IPS-18c (cell line): ENCODE results near the gene ZIC2.

Source experiments
- H3K4me3 ChIP-seq: 2 replicates; pipeline ENCODE4 v1.7.0; 2013; ENCODE audit warnings: low read depth, mild to moderate bottlenecking, low read length, moderate library complexity; ENCODE audit not compliant: insufficient read depth
- H3K9me3 ChIP-seq: one replicate; pipeline ENCODE4 v1.6.1; 2013; ENCODE audit warnings: mild to moderate bottlenecking, low read length, moderate library complexity; ENCODE audit not compliant: control insufficient read depth, insufficient read depth

The ZIC2 gene

DNA sequence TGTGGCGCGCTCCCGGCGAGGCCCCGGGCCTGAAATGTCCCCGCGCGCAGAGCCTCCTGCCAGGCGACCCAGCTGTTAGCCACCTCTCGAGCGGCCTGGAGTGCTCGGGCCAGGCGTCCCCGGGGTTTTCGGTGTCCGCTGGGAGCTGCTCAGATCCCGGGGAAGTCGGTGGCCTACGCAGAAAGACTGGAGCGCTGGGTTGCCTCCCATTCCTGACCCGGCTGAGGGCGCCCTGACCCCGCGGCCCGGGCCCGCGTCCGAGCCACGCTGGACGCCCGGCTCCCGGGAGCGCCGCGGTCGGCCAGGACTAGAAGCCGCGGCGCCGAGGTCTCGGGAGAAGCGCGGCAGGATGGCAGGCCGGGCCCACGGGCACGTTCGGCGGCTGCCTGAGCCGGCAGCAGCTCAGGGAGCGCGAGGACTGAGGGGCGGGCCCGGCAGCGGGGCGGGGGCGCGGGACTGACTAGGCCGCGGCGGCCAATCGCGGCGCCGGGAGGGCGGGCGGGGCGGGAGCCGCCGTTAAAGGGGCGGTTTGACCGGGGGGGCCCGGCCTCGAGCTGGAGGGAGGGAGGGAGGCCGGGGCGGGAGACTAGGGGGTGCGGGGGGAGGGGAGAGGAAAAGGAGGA is 1.3 kb upstream of the ZIC2 start:
- Histone ChIP-seq H3K4me3 (peak overlapping the region; percentile 89), H3K9me3 (peaks cover 5% of the 10 kb centered on the region)

DNA sequence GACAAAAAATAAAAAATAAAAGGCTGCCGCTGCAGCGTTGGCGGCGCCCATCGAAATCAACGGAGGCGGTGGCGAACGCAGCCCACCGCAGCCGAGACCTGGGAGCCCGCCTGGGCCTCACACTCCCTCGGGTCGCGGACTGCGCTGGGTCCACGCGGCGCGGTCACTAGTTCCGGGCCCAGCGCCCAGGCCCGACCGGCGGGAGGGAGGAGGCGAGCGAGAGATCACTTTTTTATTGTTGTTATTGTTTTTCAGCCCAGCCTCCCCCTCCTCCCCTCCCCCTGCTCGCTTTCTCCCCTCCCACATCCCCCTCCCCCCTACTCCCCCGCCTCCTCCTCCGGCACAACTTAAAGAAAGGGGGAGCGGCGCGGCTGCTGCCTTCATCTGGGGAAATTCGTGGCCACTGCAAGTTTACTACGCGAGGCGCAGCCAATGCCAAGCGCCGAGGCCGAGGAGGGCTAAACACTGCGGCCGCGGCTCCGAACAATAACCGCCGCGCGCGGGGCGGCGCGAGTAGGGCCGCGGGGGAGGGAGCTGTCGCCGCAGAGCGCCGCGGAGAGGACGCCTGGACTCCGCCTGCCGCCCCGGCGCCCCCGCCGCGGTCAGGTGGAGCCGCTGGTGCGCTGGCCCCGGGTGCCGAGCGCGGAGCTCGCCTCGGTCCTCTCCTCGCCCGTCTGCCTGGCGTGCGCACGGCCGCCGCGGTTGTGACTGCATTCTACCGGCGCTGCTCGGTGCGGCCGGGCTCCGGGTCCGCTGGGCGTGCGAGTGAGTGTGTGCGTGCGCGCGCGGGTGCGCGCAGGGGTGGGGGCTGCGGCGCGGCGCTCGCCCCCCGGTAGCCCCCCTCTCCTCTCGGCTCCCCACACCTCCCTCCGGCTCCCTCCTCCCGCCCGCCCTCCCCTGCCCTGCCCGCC is 505 bp upstream of the ZIC2 start:
- Histone ChIP-seq H3K4me3 (peak overlapping the region; percentile 87), H3K9me3 (peaks cover 5% of the 10 kb centered on the region)

DNA sequence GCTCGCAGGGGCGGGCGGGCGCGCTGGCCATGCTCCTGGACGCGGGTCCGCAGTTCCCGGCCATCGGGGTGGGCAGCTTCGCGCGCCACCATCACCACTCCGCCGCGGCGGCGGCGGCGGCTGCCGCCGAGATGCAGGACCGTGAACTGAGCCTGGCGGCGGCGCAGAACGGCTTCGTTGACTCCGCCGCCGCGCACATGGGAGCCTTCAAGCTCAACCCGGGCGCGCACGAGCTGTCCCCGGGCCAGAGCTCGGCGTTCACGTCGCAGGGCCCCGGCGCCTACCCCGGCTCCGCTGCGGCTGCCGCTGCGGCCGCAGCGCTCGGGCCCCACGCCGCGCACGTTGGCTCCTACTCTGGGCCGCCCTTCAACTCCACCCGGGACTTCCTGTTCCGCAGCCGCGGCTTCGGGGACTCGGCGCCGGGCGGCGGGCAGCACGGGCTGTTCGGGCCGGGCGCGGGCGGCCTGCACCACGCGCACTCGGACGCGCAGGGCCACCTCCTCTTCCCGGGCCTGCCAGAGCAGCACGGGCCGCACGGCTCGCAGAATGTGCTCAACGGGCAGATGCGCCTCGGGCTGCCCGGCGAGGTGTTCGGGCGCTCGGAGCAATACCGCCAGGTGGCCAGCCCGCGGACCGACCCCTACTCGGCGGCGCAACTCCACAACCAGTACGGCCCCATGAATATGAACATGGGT is 599 bp downstream of the ZIC2 start:
- Histone ChIP-seq H3K9me3 (peaks cover 5% of the 10 kb centered on the region), H3K4me3 (peak overlapping the region; percentile 91)

DNA sequence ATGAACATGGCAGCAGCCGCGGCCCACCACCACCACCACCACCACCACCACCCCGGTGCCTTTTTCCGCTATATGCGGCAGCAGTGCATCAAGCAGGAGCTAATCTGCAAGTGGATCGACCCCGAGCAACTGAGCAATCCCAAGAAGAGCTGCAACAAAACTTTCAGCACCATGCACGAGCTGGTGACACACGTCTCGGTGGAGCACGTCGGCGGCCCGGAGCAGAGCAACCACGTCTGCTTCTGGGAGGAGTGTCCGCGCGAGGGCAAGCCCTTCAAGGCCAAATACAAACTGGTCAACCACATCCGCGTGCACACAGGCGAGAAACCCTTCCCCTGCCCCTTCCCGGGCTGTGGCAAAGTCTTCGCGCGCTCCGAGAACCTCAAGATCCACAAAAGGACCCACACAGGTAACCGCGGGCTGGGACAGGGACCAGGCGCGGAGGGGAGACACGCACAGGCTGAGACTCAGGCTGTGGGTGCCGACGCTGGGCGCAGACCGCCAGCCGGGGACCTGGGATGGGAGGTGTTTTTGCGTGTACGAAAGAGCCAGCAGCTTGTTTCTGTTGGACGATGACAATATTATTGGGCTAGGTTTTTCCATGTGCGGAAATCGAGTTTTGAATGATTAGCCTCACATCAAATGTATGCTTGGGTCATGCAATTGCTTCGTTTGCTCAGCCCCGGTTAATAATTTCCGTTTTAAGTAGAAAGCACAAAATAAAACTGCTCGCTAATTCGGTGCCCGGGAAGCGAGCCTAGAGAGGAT is 1.3 kb downstream of the ZIC2 start:
- Histone ChIP-seq H3K4me3 (peak overlapping the region; percentile 91), H3K9me3 (peaks cover 5% of the 10 kb centered on the region)

DNA sequence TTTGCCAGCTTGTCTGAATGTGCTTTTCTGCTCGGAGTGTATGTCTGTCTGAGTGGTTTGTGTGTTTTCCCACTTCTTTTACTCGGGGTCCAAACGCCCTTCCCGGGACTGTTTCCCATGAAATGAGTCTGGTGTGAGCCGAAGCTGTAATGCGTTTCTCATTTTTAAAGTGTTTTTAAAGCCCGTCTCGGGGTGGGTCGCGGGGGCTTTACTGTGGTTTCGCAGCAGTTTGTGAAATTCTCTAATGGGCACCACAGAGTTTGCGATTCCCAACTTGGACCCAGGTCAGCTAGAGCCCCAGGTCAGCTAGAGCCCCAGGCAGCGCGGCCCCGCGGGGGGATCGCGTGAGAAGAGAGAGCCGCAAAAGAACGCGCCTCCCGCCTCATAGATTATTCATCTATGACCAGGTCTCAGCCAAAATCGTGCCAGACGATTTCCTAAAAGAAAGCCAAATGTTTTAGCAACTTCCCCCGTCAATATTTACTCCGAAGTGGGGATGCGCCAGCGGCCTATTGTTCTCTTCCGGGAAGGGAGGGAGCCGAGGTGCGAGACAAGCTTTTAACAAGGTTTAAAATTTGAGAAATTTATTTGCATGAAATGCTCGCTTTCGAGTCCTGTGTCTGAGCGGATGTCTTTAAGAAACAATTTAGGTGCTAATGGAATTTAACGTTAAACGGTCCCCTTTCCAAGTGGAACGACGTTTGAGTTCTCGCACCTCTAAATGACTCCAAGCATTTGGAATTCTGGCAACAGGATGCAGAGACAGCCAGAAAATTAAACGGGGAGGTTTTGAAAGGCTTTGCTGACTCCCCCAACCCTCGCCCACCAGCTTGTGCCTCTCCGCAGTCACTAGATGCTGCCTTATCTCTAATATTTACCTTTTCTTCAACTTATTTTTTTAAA is 2.2 kb downstream of the ZIC2 start:
- peak overlapping the region; percentile 91 for H3K4me3 ChIP-seq

DNA sequence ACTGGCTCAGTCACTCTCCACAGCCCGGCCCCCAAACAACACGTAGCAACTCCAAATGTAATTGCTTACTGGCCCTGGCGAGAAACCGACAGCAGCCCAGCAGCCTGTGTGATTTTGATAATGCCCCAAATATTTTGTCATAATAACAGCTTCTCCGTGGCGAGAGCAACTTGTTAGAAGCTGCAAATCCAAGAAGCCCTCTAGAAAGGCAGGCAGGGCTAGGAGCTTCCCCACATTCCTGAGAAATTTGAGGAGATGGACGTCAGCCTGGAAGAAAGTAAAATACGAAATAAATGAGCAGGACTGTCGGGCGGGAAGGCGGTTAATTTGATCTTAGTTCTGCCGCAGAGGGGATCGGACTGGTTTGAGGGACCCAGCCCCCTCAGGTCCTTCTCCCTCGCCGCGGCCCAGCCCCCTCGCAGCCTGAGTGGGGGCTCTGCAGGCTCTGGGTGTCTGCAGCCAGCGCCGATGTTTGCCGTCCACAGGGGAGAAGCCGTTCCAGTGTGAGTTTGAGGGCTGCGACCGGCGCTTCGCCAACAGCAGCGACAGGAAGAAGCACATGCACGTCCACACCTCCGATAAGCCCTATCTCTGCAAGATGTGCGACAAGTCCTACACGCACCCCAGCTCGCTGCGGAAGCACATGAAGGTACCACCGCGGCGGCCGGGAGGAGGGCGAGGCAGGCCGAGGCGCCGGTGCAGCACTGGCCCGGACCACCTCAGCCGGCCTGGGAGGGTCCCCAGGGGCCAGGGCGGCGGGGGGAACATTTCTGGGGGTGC is 3.1 kb downstream of the ZIC2 start:
- peak overlapping the region; percentile 91 for H3K4me3 ChIP-seq
- H3K9me3 ChIP-seq = peaks cover 5% of the 10 kb centered on the region

More for the DNA sequence above, 2.2 kb downstream of the ZIC2 start:
- H3K9me3 ChIP-seq = peaks cover 5% of the 10 kb centered on the region

DNA sequence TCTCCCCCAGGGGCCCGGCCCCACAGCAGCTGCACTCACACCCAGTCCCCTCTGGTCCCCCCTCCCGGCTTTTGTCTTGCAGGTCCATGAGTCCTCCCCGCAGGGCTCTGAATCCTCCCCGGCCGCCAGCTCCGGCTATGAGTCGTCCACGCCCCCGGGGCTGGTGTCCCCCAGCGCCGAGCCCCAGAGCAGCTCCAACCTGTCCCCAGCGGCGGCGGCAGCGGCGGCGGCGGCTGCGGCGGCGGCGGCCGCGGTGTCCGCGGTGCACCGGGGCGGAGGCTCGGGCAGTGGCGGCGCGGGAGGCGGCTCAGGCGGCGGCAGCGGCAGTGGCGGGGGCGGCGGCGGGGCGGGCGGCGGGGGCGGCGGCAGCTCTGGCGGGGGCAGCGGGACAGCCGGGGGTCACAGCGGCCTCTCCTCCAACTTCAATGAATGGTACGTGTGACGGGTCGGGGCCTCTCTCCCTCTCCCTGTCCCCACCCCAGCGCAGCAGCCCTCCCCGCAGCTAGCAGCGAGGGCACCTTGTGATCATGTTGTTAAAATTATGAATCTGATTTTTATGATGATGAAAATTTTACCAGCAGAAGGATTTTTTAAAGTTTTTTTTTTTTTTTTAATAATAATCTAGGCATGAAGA is 3.8 kb downstream of the ZIC2 start:
- Histone ChIP-seq H3K4me3 (peak overlapping the region; percentile 91), H3K9me3 (peaks cover 5% of the 10 kb centered on the region)

DNA sequence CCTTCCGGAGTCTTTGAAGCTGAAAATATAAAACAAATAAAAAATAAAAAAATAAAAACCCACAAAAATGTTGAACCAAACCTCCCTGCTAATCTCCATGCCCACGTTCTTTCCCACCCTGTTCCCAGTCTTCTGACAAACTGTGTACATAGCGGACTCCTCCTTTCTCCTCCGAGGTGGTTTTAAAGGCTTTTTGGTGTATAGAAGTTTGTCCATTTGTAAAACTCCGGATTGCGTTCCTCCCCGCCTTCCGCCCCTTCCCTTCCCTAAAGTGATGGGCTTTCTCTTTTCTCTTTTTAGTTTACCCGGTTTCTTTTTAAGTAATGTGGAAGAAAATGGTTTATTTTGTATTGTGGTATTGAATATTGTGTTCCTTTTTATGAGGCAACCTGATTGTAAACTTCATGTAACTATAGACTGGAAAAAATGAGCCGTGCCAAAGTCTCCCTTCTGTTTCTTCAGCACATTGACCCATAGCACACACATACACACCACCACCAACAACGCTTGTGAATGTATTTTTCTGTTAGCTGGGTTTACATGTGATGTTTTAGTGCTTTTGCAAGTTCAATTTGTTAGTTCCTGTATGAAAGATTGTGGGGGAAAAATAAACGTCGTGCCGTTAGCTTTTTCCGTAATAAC is 4.4 kb downstream of the ZIC2 start:
- H3K4me3 ChIP-seq = peak overlapping the region; percentile 55
- H3K9me3 ChIP-seq = peaks cover 5% of the 10 kb centered on the region

DNA sequence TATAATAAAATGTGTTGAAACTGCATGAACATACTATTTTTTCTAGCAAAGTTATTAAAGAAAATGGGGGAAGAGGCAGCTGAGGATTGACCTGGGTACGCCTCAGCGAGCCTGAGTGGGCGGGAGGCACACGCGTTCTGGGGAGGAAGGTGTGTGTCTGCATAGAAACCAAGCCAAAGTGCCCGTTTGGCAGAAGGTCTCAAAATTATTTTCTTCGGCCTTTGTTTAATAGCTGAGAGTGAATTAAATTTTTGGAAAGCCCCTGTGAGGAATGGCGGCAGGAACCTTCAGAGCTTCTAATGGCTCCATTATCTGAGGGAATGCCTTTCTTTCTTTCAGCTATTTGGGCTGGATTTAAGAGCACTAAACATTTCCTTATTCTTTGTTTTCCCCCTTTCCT is 5.2 kb downstream of the ZIC2 start:
- Histone ChIP-seq H3K4me3 (peak overlapping the region; percentile 21; the same call in 1 of the 2 replicates), H3K9me3 (peaks cover 5% of the 10 kb centered on the region)

DNA sequence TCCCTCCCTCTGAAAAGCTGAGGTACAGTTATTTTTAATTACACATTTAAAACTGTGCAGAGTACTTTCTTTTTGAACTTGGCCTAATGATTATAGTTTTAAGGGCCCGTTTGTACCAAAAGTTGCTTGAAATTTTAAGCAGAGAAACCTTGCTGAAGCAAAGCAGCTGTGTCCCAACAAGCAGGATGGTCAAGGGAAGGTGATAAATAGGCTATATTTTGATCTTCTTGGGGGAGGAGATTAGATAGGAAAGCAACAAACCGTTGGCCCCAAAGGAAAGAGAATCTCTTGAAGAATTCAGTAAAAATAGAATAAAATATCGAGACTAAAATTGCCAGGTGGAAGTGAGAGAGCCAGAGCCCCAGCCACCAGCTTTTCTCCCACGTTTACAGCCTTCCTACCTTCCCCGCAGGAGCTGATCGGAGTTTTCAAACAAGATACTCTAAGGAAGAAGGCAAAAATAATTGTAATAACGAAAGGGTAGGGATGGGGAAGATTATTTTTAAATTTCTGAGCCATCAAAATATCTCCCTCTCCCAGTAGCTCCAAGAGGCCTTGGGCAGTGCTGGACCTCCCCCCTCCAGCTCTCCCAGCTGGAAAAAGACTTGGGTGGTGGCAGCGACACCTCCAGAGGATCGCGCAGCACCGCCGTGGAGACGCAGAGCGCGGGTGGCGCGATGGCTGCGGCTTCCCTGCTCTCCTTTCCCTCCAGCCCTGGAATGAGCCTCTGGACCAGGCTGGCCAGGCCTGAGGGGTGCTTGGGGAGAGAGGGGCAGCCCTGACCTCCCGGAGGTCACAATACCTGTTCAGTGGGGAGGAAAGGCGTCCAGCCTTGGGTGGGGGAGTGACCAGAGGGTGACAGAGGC is 5.8 kb downstream of the ZIC2 start:
- Histone ChIP-seq H3K4me3 (peak overlapping the region; percentile 21), H3K9me3 (peaks cover 3% of the 10 kb centered on the region)

DNA sequence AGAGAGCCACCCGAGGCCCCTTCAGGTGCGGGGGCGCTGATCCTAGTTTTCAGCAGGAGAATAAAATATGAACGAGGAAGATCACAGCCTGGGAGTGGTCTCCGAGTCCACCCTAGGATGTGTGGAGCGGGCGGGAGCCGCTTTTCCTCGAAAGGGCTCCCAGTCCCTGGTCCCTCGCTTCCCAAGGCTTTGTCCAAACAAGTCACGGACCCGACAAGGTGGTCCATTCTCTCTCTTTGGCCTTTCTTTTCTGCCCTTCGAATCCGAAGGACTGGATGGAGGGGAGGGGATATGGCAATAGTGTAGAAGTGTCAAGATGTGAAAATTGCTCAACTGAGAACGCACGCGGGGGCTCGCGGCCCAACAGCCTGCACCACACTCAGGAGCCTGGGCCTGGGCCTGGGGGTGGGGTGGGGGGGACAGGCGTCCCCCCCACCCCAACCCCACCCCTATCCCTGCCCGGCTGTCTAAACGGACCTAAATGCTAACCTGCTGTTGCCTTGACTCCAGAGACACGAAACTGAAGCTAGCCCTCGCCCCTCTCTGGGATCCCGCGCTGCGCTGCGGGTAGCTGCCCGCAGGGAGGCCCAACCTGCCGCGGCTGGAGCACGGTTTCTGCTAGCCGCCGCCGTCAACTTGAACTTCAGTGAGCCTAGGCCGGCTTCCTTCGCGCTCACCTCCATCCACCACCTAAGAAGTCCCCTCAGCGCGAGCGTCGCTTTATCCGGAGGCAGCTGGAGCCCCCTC is 7.1 kb downstream of the ZIC2 start:
- H3K4me3 ChIP-seq = peak overlapping the region; percentile 21
- no peaks in the 10 kb centered on the region for H3K9me3 ChIP-seq

DNA sequence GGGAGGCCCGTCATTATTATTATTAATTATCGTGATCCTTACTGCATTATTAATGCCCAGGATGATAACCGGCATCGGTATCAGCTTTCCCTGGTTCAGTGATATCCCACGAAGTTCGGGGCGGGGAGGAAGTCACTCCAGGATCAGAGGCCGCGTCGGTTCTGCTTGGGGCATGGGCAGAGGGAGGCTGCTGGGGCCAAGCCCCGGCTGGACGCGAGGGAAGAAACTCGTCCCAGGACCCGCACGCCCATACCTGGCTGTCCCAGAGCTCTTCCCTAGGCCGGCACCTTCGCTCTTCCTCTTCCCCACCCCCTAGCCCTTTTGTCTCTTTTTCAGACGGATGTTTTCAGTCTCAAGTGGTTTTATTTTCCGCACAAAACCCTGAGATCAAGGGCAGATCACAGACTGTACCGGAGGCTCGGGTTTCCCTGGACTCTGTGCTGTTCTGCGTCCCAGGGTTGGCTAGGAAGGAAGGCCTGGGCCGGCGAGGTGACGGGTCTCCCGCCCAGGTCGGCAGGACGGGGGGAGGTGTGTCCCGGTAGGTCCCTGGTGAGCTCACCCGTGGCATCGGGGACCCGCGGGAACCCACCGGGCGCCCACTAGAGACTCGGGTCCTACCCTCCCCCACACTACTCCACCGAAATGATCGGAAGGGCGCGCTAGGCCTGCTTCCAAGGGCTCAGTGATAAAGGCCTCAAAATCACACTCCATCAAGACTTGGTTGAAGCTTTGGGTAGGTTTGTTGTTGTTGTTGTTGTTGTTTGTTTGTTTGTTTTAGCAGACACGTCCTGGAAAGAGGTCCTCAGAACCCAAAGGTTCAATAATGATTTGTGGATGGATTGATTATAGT is 7.9 kb downstream of the ZIC2 start:
- Histone ChIP-seq H3K4me3 (peak overlapping the region; percentile 21), H3K9me3 (no peaks in the 10 kb centered on the region)
